Gastrocnemius medialis (tissue), 4 donors: Measurements from ENCODE around the gene OVAAL.

ENCODE experiments used
- CTCF ChIP-seq, 5 experiments: fragments of 450-650 bp in 3 of 5; fragments of 200-600 bp in 2 of 5; sonication (generic) in 2 of 5; IDR thresholded peaks in 4 of 5; conservative IDR thresholded peaks in 1 of 5; 1 replicate in 4 of 5; 2 replicates in 1 of 5; pipeline ENCODE4 v1.5.1; 2016 to 2019; ENCODE audit warnings: antibody characterized with exemption in 5 of 5, mild to moderate bottlenecking in 3 of 5, moderate library complexity in 3 of 5
- POLR2A ChIP-seq, 2 donors: fragments of 450-650 bp; IDR thresholded peaks; one replicate each; pipeline ENCODE4 v1.6.1; 2017; ENCODE audit warnings: antibody characterized with exemption in 2 of 2, mild to moderate bottlenecking in 2 of 2, moderate library complexity in 2 of 2

DNA sequence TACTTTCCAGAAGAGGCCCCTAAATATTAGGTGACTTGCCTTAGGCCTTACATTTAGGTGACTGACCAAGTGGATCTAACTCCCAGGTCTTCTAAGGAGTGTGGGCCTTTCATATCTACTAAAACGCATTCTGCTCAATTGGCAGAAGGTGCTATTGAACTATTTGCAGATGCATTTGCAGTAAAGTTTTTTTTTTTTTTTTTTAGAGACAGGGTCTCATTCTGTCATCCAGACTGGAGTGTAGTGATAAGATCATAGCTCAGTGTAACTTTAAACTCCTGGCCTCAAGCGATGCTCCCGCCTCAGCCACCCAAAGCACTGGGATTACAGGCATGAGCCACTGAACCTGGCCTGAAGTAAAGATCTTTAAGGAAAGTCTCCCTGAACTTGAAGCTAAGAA lies 43.4 kb upstream of the OVAAL start:
- no peak for TF ChIP-seq POLR2A (IDR thresholded peaks at IDR 0.05)
- TF ChIP-seq CTCF (IDR thresholded peaks at IDR 0.05 in 4 of 5, conservative IDR thresholded peaks at IDR 0.05 in 1 of 5) = no peak
